Loucy (cell line): Measurements from ENCODE around the gene STK39.

ENCODE experiments used
- H2AFZ ChIP-seq: fragments of 200-600 bp; sonication (generic); 2 replicates; pipeline ENCODE4 v1.6.0; 2016; ENCODE audit warnings: antibody characterized with exemption, mild to moderate bottlenecking, low read length, moderate library complexity
- H3F3A ChIP-seq: fragments of 200-600 bp; 2 replicates; pipeline ENCODE4 v1.6.0; 2016; ENCODE audit warnings: antibody characterized with exemption, low read depth, mild to moderate bottlenecking
- H3K27me3 ChIP-seq: fragments of 200-600 bp; sonication (generic); 2 replicates; pipeline ENCODE4 v1.6.1; 2014; ENCODE audit warnings: low read length, mild to moderate bottlenecking; ENCODE audit not compliant: insufficient read depth, poor library complexity, severe bottlenecking
- H3K36me3 ChIP-seq: fragments of 200-600 bp; sonication (generic); 2 replicates; pipeline ENCODE4 v1.6.1; 2016; ENCODE audit warnings: low read length; ENCODE audit not compliant: insufficient read depth
- H3K4me1 ChIP-seq: fragments of 200-600 bp; sonication (generic); 2 replicates; pipeline ENCODE4 v1.5.1; 2014; ENCODE audit warnings: low read length, mild to moderate bottlenecking; ENCODE audit not compliant: insufficient read depth, poor library complexity, severe bottlenecking
- H3K4me2 ChIP-seq: fragments of 200-600 bp; sonication (generic); 2 replicates; pipeline ENCODE4 v1.6.0; 2014; ENCODE audit warnings: antibody characterized with exemption, low read length, low read depth, mild to moderate bottlenecking; ENCODE audit not compliant: poor library complexity, severe bottlenecking
- H3K4me3 ChIP-seq: fragments of 200-600 bp; sonication (generic); 2 replicates; pipeline ENCODE4 v1.5.1; 2014; ENCODE audit warnings: low read length, mild to moderate bottlenecking, mixed read lengths; ENCODE audit not compliant: poor library complexity, severe bottlenecking
- H3K79me2 ChIP-seq: fragments of 200-600 bp; sonication (generic); 2 replicates; pipeline ENCODE4 v1.6.1; 2014; ENCODE audit warnings: low read length; ENCODE audit not compliant: insufficient read depth
- H3K9ac ChIP-seq: fragments of 200-600 bp; sonication (generic); 2 replicates; pipeline ENCODE4 v1.6.0; 2014; ENCODE audit warnings: mild to moderate bottlenecking, low read depth, low read length, moderate library complexity; ENCODE audit not compliant: poor library complexity, severe bottlenecking
- H3K9me2 ChIP-seq: fragments of 200-600 bp; sonication (generic); replicated peaks from 2 replicates; pipeline ENCODE4 v1.6.1; 2016; ENCODE audit warnings: low read depth, low read length, mixed read lengths
- H3K9me3 ChIP-seq: fragments of 200-600 bp; sonication (generic); 2 replicates; pipeline ENCODE4 v1.6.1; 2014; ENCODE audit warnings: mild to moderate bottlenecking, antibody characterized with exemption, low read length, low read depth; ENCODE audit not compliant: insufficient read depth
- H4K20me1 ChIP-seq: fragments of 200-600 bp; sonication (generic); 2 replicates; pipeline ENCODE4 v1.6.0; 2014; ENCODE audit warnings: antibody characterized with exemption, low read length, mild to moderate bottlenecking; ENCODE audit not compliant: insufficient read depth, poor library complexity, severe bottlenecking
- EZH2phosphoT487 ChIP-seq: fragments of 200-600 bp; IDR thresholded peaks from 2 replicates; pipeline ENCODE4 v1.6.1; 2018; ENCODE audit warnings: antibody characterized with exemption, mild to moderate bottlenecking, moderate library complexity, borderline replicate concordance
- TF ChIP-seq, protein P1 (sequence below): fragments of 200-600 bp; sonication (generic); conservative IDR thresholded peaks from 2 replicates; pipeline ENCODE4 v1.5.1; 2014; ENCODE audit warnings: mild to moderate bottlenecking, antibody characterized with exemption, low read length

STK39 gene

DNA sequence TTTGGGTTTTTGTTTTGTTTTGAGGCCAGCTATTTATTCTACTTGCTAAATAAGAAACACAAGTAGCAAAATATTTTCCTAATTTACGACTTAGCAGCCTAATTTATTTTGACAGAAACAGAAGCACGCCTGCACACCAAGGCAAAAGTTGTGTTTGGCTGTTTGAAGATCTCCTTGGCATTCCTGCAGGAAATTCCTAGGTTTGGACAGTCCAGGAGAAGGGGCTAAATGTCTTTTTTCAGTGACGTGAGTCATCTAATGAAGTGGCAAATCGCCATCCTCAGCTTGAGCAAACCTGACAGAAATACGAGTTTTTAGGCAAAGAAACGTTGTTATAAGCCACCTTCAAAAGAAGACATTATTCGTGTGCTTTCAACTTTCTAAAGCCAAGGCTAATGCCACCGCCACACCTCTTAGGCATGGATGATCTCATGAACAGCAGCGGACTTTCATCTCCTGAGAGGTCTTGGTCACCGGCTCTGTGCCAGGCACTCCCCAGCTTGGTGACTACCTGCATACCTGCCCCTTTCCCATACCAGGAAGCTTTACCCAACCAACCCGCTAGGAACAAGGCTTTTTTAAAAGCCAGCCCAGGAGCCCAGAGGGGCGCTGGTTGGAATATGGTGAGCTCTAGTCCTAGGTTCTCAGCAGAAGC, 30.9 kb downstream of the STK39 start:
- H3K27me3 ChIP-seq, result no peaks in the 10 kb centered on the region
- H2AFZ ChIP-seq, result no peak overlapping the region
- no peaks in the 10 kb centered on the region for H3K9me2 ChIP-seq
- H4K20me1 ChIP-seq, result peaks cover under 1% of the 10 kb centered on the region
- H3K4me2 ChIP-seq, result no peak overlapping the region
- H3K36me3 ChIP-seq, result no peaks in the 10 kb centered on the region; the same call in 1 of the 2 replicates
- no peak overlapping the region for H3K4me3 ChIP-seq
- TF ChIP-seq EZH2phosphoT487, result no peak
- TF ChIP-seq, protein P1, sequence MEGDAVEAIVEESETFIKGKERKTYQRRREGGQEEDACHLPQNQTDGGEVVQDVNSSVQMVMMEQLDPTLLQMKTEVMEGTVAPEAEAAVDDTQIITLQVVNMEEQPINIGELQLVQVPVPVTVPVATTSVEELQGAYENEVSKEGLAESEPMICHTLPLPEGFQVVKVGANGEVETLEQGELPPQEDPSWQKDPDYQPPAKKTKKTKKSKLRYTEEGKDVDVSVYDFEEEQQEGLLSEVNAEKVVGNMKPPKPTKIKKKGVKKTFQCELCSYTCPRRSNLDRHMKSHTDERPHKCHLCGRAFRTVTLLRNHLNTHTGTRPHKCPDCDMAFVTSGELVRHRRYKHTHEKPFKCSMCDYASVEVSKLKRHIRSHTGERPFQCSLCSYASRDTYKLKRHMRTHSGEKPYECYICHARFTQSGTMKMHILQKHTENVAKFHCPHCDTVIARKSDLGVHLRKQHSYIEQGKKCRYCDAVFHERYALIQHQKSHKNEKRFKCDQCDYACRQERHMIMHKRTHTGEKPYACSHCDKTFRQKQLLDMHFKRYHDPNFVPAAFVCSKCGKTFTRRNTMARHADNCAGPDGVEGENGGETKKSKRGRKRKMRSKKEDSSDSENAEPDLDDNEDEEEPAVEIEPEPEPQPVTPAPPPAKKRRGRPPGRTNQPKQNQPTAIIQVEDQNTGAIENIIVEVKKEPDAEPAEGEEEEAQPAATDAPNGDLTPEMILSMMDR, result no peak
- H3K9me3 ChIP-seq, result no peaks in the 10 kb centered on the region
- H3K4me1 ChIP-seq, result peaks cover 17% of the 10 kb centered on the region
- H3K9ac ChIP-seq, result no peak overlapping the region
- peaks cover 83% of the 10 kb centered on the region for H3K79me2 ChIP-seq
- H3F3A ChIP-seq, result no peaks in the 10 kb centered on the region

DNA sequence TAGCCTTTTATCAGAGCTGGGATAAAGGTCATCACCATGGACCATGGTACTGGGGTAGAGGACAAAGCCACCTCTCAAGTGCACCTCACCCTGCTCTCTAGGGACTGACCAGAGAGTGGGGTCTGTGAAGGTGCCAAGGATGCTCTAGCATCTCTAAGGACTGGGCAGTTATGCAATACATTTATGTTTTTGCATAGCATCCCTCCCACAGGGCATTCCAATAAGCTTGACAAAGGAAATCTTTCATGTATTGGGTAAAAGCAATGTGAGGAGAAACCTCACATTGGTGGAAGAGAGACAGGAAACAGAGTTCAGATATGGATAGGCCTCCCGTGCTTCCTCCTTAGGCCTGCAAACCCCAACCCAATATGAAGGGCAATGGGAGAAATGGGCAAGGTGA, 31.6 kb downstream of the STK39 start:
- Histone ChIP-seq H3K27me3 (no peaks in the 10 kb centered on the region), H2AFZ (no peak overlapping the region), H4K20me1 (peaks cover 4% of the 10 kb centered on the region), H3K4me1 (peaks cover 23% of the 10 kb centered on the region), H3K9me2 (no peaks in the 10 kb centered on the region), H3K9me3 (no peaks in the 10 kb centered on the region), H3K36me3 (no peaks in the 10 kb centered on the region; the same call in 1 of the 2 replicates), H3K4me3 (no peak overlapping the region), H3K79me2 (peaks cover 83% of the 10 kb centered on the region), H3K4me2 (no peak overlapping the region), H3F3A (no peaks in the 10 kb centered on the region), H3K9ac (no peak overlapping the region)
- no peak for TF ChIP-seq EZH2phosphoT487
- TF ChIP-seq, protein P1, result no peak

DNA sequence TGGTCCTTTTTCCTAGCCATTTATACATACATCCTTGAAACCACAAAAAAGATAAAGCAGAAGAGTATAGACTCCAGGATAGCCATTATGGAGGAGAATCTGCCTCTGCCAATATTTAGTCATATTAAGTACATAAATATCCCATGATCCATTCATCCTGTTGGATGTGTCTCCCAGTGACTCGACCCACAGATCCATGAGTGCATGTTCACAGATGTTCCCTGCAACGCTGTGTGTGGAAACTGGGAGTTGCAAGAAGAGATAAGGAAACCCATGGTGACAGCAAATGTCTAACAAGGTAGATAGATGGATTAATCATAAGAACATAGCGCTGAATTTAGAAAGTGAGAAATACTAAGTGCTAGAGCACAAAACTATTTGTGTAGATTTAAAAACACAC, 34.5 kb downstream of the STK39 start:
- H3K9me3 ChIP-seq, result no peaks in the 10 kb centered on the region
- H3K9ac ChIP-seq, result no peak overlapping the region
- H3F3A ChIP-seq, result no peaks in the 10 kb centered on the region
- TF ChIP-seq EZH2phosphoT487, result no peak
- TF ChIP-seq, protein P1, result no peak
- H3K9me2 ChIP-seq, result no peaks in the 10 kb centered on the region
- H4K20me1 ChIP-seq, result peaks cover 7% of the 10 kb centered on the region
- H3K27me3 ChIP-seq, result no peaks in the 10 kb centered on the region
- H3K4me3 ChIP-seq, result no peak overlapping the region
- no peaks in the 10 kb centered on the region; the same call in 1 of the 2 replicates for H3K36me3 ChIP-seq
- no peak overlapping the region for H3K4me2 ChIP-seq
- H3K79me2 ChIP-seq, result peaks cover 86% of the 10 kb centered on the region
- H2AFZ ChIP-seq, result no peak overlapping the region
- H3K4me1 ChIP-seq, result peaks cover 49% of the 10 kb centered on the region
